Breast epithelium (tissue), 3 donors: ENCODE measurements around the gene HCK.

ENCODE experiments used
- CTCF ChIP-seq, 3 donors: fragments of 450-650 bp; IDR thresholded peaks; one replicate each; pipeline ENCODE4 v1.5.1; 2016 to 2017; ENCODE audit warnings: antibody characterized with exemption in 3 of 3, mild to moderate bottlenecking in 3 of 3, moderate library complexity in 3 of 3
- POLR2A ChIP-seq: fragments of 450-650 bp; IDR thresholded peaks from one replicate; pipeline ENCODE4 v1.6.1; 2016; ENCODE audit warnings: antibody characterized with exemption, mild to moderate bottlenecking, moderate library complexity

GRCh38 chr20:32079655-32080109 is 27.6 kb downstream of the HCK start:
- TF ChIP-seq CTCF (IDR thresholded peaks at IDR 0.05) (no peak), POLR2A (no peak)
